ENCODE results near the gene MACF1. TPM values are rescaled to one million over a fixed set of nuclear protein-coding genes. Genes with fewer than 3 reads are reported as not detected.

Gene MACF1
- total RNA-seq, 1 experiment from 2014 or later, result 103 TPM

GRCh38 chr1:39183503-39184353, 20.8 kb upstream of the MACF1 start:
- peak; percentile 77 for ATAC-seq
- TF ChIP-seq, protein P1, sequence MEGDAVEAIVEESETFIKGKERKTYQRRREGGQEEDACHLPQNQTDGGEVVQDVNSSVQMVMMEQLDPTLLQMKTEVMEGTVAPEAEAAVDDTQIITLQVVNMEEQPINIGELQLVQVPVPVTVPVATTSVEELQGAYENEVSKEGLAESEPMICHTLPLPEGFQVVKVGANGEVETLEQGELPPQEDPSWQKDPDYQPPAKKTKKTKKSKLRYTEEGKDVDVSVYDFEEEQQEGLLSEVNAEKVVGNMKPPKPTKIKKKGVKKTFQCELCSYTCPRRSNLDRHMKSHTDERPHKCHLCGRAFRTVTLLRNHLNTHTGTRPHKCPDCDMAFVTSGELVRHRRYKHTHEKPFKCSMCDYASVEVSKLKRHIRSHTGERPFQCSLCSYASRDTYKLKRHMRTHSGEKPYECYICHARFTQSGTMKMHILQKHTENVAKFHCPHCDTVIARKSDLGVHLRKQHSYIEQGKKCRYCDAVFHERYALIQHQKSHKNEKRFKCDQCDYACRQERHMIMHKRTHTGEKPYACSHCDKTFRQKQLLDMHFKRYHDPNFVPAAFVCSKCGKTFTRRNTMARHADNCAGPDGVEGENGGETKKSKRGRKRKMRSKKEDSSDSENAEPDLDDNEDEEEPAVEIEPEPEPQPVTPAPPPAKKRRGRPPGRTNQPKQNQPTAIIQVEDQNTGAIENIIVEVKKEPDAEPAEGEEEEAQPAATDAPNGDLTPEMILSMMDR (conservative IDR thresholded peaks at IDR 0.05; ENCODE audit: low read depth, low read length), result peak; percentile 65
- TF ChIP-seq EZH2phosphoT487 (IDR thresholded peaks at IDR 0.05; ENCODE audit: borderline replicate concordance, low read length) (no peak), EZH2 (IDR thresholded peaks at IDR 0.05; ENCODE audit: low read length, unreplicated experiment) (no peak)
- Histone ChIP-seq H2AFZ (ENCODE audit: low read length) (no peak overlapping the region), H3K4me3 (ENCODE audit: low read length) (no peak overlapping the region), H3K36me3 (ENCODE audit: low read depth, low read length) (no peaks in the 10 kb centered on the region), H3K27ac (ENCODE audit: low read length) (peak overlapping the region; percentile 82), H3K79me2 (ENCODE audit: low read length) (peaks cover 72% of the 10 kb centered on the region), H4K20me1 (ENCODE audit: low read length) (no peaks in the 10 kb centered on the region), H3K9ac (ENCODE audit: low read length) (peak overlapping the region; percentile 11; the same call in 1 of the 2 replicates), H3K9me3 (ENCODE audit: low read length) (no peaks in the 10 kb centered on the region), H3K9me2 (replicated peaks; ENCODE audit: low read length) (no peaks in the 10 kb centered on the region), H3K27me3 (ENCODE audit: low read length) (no peaks in the 10 kb centered on the region), H3K4me2 (ENCODE audit: low read length) (peak overlapping the region; percentile 69), H3K4me1 (ENCODE audit: insufficient read depth, low read length) (peaks cover 68% of the 10 kb centered on the region), H3F3A (ENCODE audit: low read length, unreplicated experiment) (peaks cover 13% of the 10 kb centered on the region)
- CTCF ChIA-PET, result interaction anchor here (0.6 to 1.3 kb wide), 6 partner anchors 8 to 80 kb away, joined by 3 to 16 read pairs (median 4); no protein-coding TSS in a partner anchor
- BruUV-seq (replicated peaks), result TSS peak; percentile 37
- DNase-seq, result peak; percentile 98
- intact Hi-C loops (cut with micrococcal nuclease), result loop anchor here (1.0 to 2.0 kb wide), 2 partner anchors 24 to 51 kb away; no protein-coding TSS in a partner anchor
- POLR2A ChIA-PET (ENCODE audit: unreplicated experiment), result interaction anchor here (0.7 kb wide), 1 partner anchor 24 kb away, joined by 4 read pairs; no protein-coding TSS in a partner anchor

- intact Hi-C loops (cut with micrococcal nuclease), result no loop called here
- no peak for DNase-seq
- TF ChIP-seq, protein P1 (conservative IDR thresholded peaks at IDR 0.05; ENCODE audit: low read depth, low read length), result no peak
- TF ChIP-seq EZH2phosphoT487 (IDR thresholded peaks at IDR 0.05; ENCODE audit: borderline replicate concordance, low read length), result no peak
- no peak for TF ChIP-seq EZH2 (IDR thresholded peaks at IDR 0.05; ENCODE audit: low read length, unreplicated experiment)
- Histone ChIP-seq H2AFZ (ENCODE audit: low read length) (no peak overlapping the region), H3K27me3 (ENCODE audit: low read length) (no peaks in the 10 kb centered on the region), H3K79me2 (ENCODE audit: low read length) (peaks cover 76% of the 10 kb centered on the region), H3F3A (ENCODE audit: low read length, unreplicated experiment) (peaks cover 14% of the 10 kb centered on the region), H3K4me3 (ENCODE audit: low read length) (no peak overlapping the region), H4K20me1 (ENCODE audit: low read length) (no peaks in the 10 kb centered on the region), H3K36me3 (ENCODE audit: low read depth, low read length) (no peaks in the 10 kb centered on the region), H3K4me2 (ENCODE audit: low read length) (peak overlapping the region; percentile 69), H3K4me1 (ENCODE audit: insufficient read depth, low read length) (peaks cover 67% of the 10 kb centered on the region), H3K9me2 (replicated peaks; ENCODE audit: low read length) (no peaks in the 10 kb centered on the region), H3K9me3 (ENCODE audit: low read length) (no peaks in the 10 kb centered on the region), H3K9ac (ENCODE audit: low read length) (peak overlapping the region; percentile 11; the same call in 1 of the 2 replicates), H3K27ac (ENCODE audit: low read length) (peak overlapping the region; percentile 82)
- TSS peak; percentile 26 for BruUV-seq (replicated peaks)
- no peak for ATAC-seq
- CTCF ChIA-PET, result interaction anchor here (0.6 to 1.3 kb wide), 6 partner anchors 8 to 80 kb away, joined by 3 to 16 read pairs (median 4); no protein-coding TSS in a partner anchor
- POLR2A ChIA-PET (ENCODE audit: unreplicated experiment), result no interaction called here
Observed at GRCh38 chr1:39184354-39184818, 20.1 kb upstream of the MACF1 start.

Measured in PC-3 (cell line).